GM19035 (cell line): ENCODE data around the gene ANKRD65.
"Not testable (repeated sequence)": the region's sequence is repeated elsewhere in the genome, so short reads cannot be mapped to it uniquely, and the experiment has no call there.

Experiments
- ATAC-seq: cut with Tn5 transposase; IDR thresholded peaks from one replicate; pipeline ENCODE4 v1.9.1; 2021; ENCODE audit not compliant: unreplicated experiment

ANKRD65 gene

GRCh38 chr1:1430992-1431844 lies 10.1 kb upstream of the ANKRD65 start:
- no peak for ATAC-seq

GRCh38 chr1:1430114-1430982 lies 9.3 kb upstream of the ANKRD65 start:
- no peak for ATAC-seq

DNA sequence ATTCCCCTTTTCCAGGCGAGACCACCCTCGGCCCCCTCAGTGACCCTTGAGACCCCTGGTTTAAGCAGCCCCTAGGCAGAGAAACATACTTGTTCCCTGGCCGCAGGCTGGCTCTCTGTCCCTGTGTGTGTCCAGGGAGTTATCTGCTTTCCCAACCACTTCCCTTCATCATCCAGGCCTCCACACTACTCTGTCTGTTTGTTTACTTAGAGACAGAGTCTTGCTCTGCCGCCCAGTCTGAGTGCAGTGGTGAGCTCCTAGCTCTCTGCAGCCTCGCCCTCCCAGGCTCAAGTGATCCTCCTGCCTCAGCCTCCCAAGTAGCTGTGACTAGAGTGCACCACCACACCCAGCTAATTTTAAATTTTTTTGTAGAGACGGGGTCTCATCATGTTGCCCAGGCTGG lies 8.6 kb upstream of the ANKRD65 start:
- ATAC-seq = no peak

DNA sequence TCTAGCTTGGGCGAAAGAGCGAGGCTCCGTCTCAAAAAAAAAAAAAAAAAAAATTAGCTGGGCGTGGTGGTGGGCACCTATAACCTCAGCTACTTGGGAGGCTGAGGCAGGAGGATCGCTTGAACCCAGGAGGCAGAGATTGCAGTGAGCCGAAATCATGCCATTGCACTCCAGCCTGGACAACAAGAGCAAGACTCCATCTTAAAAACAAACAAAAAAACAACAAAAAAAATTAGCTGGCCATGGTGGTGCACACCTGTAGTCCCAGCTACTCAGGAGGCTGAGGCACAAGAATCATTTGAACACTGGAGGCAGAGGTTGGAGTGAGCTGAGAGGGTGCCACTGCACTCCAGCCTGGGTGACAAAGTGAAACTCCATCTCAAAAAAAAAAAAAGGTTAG lies 7.9 kb upstream of the ANKRD65 start:
- not testable (repeated sequence) for ATAC-seq

- ATAC-seq = no peak
Observed at GRCh38 chr1:1428174-1428573, 7.1 kb upstream of the ANKRD65 start.

GRCh38 chr1:1427820-1428148 lies 6.7 kb upstream of the ANKRD65 start:
- no peak for ATAC-seq

GRCh38 chr1:1427106-1427819 lies 6.2 kb upstream of the ANKRD65 start:
- ATAC-seq = no peak

DNA sequence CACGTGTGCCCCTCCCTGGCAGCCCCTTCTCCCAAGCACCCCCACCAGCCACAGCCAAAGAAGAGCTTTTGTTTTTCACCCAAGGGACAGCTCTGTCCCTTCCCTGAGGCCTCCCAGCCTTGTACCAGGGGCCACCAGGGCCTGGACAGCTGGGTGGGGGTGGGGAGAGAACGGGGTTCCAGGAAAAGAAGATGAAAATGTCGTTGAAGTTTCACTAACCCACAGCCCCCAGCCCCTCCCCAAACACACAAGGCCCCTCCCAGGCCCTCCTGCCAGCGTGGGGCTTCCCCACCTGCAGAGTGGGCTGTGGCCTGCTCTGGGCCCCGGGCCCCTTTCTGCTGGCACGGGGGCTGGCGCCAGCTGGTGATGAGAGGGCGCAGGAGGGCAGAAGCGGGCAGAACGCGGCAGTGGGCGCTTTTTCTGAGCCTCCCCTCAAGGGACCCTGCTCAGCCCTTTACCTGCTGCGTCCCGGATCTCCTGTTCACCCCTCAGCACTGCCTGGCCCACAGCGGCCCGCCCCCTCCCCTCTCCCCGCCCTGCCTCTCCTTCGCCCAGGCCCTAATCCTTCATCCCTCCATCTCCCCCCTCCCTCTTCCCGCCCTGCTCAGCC lies 5.5 kb upstream of the ANKRD65 start:
- ATAC-seq = no peak

DNA sequence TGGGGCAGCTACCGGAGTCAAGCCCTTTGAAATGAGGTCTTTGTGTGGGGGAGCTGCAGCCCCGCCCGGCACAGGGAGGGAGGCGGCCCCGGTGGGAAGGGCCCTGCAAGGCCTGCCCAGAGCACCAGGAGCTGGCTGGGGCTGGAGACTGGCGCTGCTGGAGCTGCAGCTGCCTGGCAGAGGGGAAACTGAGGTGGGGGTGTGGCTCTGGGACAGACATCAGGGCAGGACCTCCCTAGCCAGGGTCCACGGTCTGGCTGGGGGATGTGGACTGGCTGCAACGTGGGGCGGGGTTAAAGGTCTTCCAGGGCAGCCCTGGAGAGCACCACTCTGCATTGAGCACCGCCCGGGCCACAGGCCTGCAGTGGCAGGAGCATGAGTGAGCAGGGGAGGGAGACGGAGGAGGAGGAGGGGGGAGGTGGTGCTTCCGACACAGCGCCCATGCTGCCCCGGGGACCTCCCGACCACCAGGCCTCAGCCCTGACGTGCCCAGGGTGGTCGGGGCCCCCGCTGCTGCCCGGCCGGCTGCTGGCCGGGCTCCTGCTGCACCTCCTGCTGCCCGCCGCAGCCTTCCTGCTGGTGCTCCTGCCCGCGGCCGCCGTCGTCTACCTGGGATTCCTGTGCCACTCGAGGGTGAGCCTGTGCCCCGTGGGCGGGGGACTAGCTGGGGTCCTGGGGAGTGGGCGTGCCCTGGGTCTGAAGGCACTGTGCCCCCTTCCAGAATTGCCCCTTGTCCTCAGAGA lies 4.8 kb upstream of the ANKRD65 start:
- no peak for ATAC-seq

DNA sequence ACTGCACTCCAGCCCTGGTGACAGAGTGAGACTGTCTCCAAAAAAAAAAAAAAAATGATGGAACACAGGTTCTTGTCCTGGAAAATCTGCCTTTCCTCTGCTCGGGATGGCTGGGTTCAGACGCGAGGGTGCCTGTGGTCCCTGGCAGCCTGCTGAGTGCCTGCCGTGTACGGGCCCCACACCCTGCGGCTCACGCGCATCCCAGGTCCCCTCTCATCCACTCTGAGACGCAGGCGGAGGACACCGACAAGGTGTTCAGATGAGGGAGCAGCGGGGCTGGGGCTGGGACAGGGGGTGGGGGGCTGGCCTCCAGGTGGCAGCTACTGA lies 4.3 kb upstream of the ANKRD65 start:
- ATAC-seq = no peak

- no peak for ATAC-seq
Observed at GRCh38 chr1:1424707-1425106, 3.6 kb upstream of the ANKRD65 start.

GRCh38 chr1:1423245-1423597 lies 2.1 kb upstream of the ANKRD65 start:
- ATAC-seq = no peak

DNA sequence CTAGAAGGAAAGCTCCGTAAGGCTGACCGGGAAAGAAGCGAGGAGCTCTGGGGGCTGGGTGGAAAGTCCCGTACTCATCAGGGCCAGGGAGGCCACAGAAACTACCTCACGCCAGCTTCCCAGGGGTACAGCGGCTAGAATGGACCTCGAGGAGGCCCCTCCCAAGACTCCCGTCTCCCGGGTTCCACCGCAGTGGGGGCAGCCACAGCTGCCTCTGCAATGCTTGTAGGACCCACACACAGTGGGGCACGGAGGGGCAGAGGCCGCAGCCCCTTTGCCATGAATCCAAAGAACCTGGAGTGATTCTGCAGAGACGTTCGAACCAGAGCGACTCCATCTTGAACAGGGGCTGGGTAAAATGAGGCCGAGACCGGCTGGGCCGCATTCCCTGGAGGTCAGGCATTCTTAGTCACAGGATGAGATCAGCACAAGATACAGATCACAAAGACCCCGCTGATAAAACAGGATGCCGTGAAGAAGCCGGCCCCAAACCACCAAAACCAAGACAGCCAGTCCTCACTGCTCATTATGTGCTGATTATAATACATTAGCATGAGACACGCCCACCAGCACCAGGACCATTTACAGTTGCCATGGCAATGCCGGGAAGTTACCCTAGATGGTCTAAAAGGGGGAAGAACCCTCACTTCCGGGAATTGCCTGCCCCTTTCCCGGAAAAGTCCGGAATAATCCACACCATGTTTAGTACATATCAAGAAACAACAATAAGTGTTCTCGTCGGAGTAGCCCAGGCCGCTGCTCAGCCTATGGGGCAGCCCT lies 1.6 kb upstream of the ANKRD65 start:
- no peak for ATAC-seq

- no peak for ATAC-seq
Observed at GRCh38 chr1:1421907-1422464, 910 bp upstream of the ANKRD65 start.

- no peak for ATAC-seq
Observed at GRCh38 chr1:1420654-1421141, 378 bp downstream of the ANKRD65 start.

- no peak for ATAC-seq
Observed at GRCh38 chr1:1419813-1420653, 1.0 kb downstream of the ANKRD65 start.

DNA sequence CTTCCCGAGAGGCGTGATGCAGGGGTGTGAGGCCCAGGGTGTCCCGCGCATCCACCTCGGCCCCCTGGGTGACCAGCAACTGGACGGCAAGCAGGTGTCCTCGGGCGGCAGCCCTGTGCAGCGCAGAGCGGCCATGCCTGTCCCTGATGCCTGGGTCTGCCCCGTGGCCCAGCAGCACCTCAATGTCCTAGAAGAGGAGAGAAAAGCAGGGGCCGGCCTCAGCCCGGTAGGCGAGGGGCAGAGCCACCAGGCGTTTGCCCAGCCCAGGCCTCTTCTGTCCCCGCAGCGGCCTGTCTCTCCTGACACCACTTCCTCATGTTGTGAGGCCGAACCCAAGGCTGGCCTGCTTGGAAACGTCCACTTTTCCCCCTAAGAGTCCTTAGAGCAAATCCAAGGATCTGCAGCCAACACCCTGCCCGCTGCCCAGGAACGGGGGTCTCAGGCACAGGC lies 1.7 kb downstream of the ANKRD65 start:
- no peak for ATAC-seq
